Loucy (cell line): ENCODE data around the gene ABCB10.

Experiments
- CTCF ChIP-seq: fragments of 200-600 bp; sonication (generic); conservative IDR thresholded peaks from 2 replicates; pipeline ENCODE4 v1.5.1; 2014; ENCODE audit warnings: mild to moderate bottlenecking, antibody characterized with exemption, low read length
- EZH2phosphoT487 ChIP-seq: fragments of 200-600 bp; IDR thresholded peaks from 2 replicates; pipeline ENCODE4 v1.6.1; 2018; ENCODE audit warnings: antibody characterized with exemption, mild to moderate bottlenecking, moderate library complexity, borderline replicate concordance

- TF ChIP-seq CTCF (no peak), EZH2phosphoT487 (no peak)
These were observed 45.0 kb upstream of the ABCB10 start for GRCh38 chr1:229603371-229604005.
